Stimulated activated naive CD4-positive, alpha-beta T cell treated with Interleukin-2 at 50 U/mL for 16 hours (primary cell): ENCODE results near the gene RSRC1.

ENCODE experiments used
- DNase-seq: peaks from one replicate; lab custom pipeline; 2025; lab: John Stamatoyannopoulos, UW

RSRC1 gene

GRCh38 chr3:158128755-158129154 lies 18.9 kb downstream of the RSRC1 start:
- DNase-seq = no peak

GRCh38 chr3:158134363-158134762 lies 24.5 kb downstream of the RSRC1 start:
- no peak for DNase-seq

GRCh38 chr3:158140396-158140795 lies 30.5 kb downstream of the RSRC1 start:
- no peak for DNase-seq

- no peak for DNase-seq
Observed at GRCh38 chr3:158148218-158148617, 38.3 kb downstream of the RSRC1 start.

- DNase-seq = no peak
Observed at GRCh38 chr3:158152186-158152585, 42.3 kb downstream of the RSRC1 start.

- no peak for DNase-seq
Observed at GRCh38 chr3:158158969-158159368, 49.1 kb downstream of the RSRC1 start.

- DNase-seq = no peak
Observed at GRCh38 chr3:158159714-158160113, 49.8 kb downstream of the RSRC1 start.

- no peak for DNase-seq
Observed at GRCh38 chr3:158160958-158161357, 51.1 kb downstream of the RSRC1 start.

GRCh38 chr3:158165141-158165655 lies 55.3 kb downstream of the RSRC1 start:
- no peak for DNase-seq

- no peak for DNase-seq
Observed at GRCh38 chr3:158165730-158166129, 55.8 kb downstream of the RSRC1 start.

- DNase-seq = no peak
Observed at GRCh38 chr3:158166223-158166622, 56.3 kb downstream of the RSRC1 start.

GRCh38 chr3:158167737-158168557 lies 58.1 kb downstream of the RSRC1 start:
- DNase-seq = no peak

- no peak for DNase-seq
Observed at GRCh38 chr3:158169091-158169491, 59.2 kb downstream of the RSRC1 start.

GRCh38 chr3:158181096-158181495 lies 71.2 kb downstream of the RSRC1 start:
- DNase-seq = no peak

- no peak for DNase-seq
Observed at GRCh38 chr3:158185711-158186110, 75.8 kb downstream of the RSRC1 start.

- no peak for DNase-seq
Observed at GRCh38 chr3:158200955-158201354, 91.1 kb downstream of the RSRC1 start.

- no peak for DNase-seq
Observed at GRCh38 chr3:158205324-158205723, 95.4 kb downstream of the RSRC1 start.

- no peak for DNase-seq
Observed at GRCh38 chr3:158205994-158206393, 96.1 kb downstream of the RSRC1 start.

GRCh38 chr3:158210067-158210466 lies 100.2 kb downstream of the RSRC1 start:
- DNase-seq = no peak

GRCh38 chr3:158213461-158213860 lies 103.6 kb downstream of the RSRC1 start:
- DNase-seq = no peak

GRCh38 chr3:158217992-158218391 lies 108.1 kb downstream of the RSRC1 start:
- no peak for DNase-seq

GRCh38 chr3:158220575-158220974 lies 110.7 kb downstream of the RSRC1 start:
- DNase-seq = no peak

- DNase-seq = no peak
Observed at GRCh38 chr3:158221426-158221825, 111.5 kb downstream of the RSRC1 start.

- no peak for DNase-seq
Observed at GRCh38 chr3:158226429-158226828, 116.5 kb downstream of the RSRC1 start.
